ENCODE data around the gene FIBCD1.

DNA sequence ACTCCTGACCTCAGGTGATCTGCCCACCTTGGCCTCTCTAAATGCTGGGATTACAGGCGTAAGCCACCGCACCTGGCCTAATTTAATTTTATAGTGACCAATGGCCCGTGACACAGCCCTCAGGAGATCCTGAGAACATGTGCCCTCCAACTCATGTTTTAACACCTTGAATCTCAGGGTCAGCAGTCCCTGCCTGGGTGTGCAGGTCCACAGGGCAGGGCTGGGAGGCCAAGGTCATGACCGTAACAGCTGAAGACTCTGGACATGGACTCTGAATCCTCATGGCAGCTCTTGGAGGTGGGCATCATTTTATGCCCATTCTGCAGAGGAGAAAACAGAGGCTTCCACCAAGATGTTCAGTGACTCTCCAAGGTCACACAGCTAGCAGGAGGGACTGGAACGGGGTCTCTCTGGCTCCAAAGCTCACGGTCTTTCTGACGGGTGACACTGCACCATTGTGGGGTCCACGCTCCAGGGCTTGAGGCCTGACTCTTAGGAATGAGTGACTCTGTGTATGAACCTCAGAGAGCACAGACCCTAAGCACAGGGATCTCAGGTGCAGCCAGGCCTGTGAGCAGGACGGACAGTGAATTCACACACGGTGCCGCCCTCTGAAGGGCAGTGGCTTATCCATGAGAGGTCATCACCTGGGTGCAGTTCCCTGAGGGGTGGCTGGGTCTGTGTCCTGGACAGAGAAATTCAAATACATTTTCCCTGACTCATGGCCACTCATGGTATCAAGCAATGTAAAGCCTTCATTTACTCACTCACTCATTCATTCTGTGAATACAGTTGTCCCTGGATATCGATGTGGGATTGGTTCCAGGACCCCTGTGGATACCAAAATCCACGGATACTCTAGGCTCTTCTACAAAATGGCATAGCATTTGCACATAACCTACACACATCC is 37.1 kb upstream of the FIBCD1 start:
- TF ChIP-seq GTF2B (IDR thresholded peaks at IDR 0.05; ENCODE audit: extremely low read depth, insufficient read length): no peak
- TF ChIP-seq ZNF121 (CRISPR knock-in tag; conservative IDR thresholded peaks at IDR 0.05): no peak
- TF ChIP-seq, protein P1, sequence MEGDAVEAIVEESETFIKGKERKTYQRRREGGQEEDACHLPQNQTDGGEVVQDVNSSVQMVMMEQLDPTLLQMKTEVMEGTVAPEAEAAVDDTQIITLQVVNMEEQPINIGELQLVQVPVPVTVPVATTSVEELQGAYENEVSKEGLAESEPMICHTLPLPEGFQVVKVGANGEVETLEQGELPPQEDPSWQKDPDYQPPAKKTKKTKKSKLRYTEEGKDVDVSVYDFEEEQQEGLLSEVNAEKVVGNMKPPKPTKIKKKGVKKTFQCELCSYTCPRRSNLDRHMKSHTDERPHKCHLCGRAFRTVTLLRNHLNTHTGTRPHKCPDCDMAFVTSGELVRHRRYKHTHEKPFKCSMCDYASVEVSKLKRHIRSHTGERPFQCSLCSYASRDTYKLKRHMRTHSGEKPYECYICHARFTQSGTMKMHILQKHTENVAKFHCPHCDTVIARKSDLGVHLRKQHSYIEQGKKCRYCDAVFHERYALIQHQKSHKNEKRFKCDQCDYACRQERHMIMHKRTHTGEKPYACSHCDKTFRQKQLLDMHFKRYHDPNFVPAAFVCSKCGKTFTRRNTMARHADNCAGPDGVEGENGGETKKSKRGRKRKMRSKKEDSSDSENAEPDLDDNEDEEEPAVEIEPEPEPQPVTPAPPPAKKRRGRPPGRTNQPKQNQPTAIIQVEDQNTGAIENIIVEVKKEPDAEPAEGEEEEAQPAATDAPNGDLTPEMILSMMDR (IDR thresholded peaks at IDR 0.05 in 2 of 3, conservative IDR thresholded peaks at IDR 0.05 in 1 of 3; ENCODE audit: insufficient read depth in 2 of 3, low read depth in 1 of 3, low read length in 3 of 3): no peak
- no peak for TF ChIP-seq FOXA1 (IDR thresholded peaks at IDR 0.05; ENCODE audit: borderline replicate concordance)
- no peak for TF ChIP-seq TAF1 (IDR thresholded peaks at IDR 0.05; ENCODE audit: control insufficient read depth, extremely low read depth, insufficient read depth, low read length, severe bottlenecking)
- TF ChIP-seq ZNF407 (IDR thresholded peaks at IDR 0.05; ENCODE audit: low read depth): no peak
- no peak for TF ChIP-seq HSF4 (CRISPR knock-in tag; IDR thresholded peaks at IDR 0.05; ENCODE audit: borderline replicate concordance)
- TF ChIP-seq JUNB (CRISPR knock-in tag; conservative IDR thresholded peaks at IDR 0.05): no peak
- TF ChIP-seq TRIM28 (IDR thresholded peaks at IDR 0.05): no peak
- TF ChIP-seq ATF3 (IDR thresholded peaks at IDR 0.05): no peak
- TF ChIP-seq ATF3 (CRISPR knock-in tag; conservative IDR thresholded peaks at IDR 0.05): no peak
- TF ChIP-seq POLR2A (conservative IDR thresholded peaks at IDR 0.05): no peak
- no peak; the same call in 1 of the 2 replicates for TF ChIP-seq E2F1 (CRISPR knock-in tag; IDR thresholded peaks at IDR 0.05)
- TF ChIP-seq HOXB6 (CRISPR knock-in tag; IDR thresholded peaks at IDR 0.05; ENCODE audit: borderline replicate concordance): no peak
- no peak for TF ChIP-seq NBN (IDR thresholded peaks at IDR 0.05; ENCODE audit: low read depth)

All from K562 (cell line).